Endothelial cell of coronary artery (primary cell): Measurements from ENCODE around the gene GALNT8. TPM values are rescaled to one million over a fixed set of nuclear protein-coding genes. Genes with fewer than 3 reads are reported as not detected.

Source experiments
- total RNA-seq: library from RNA; depleted of rRNA; stranded (reverse); fragments of >200 nt; gene quantifications from 2 replicates; pipeline ENCODE4 v1.2.3, GENCODE V29; 2014

GALNT8 gene
- total RNA-seq, result 0.56 and 0.63 TPM in 2 replicates

GRCh38 chr12:4719821-4720636, at the start of gene GALNT8:
GALNT8 (plus strand) TSS chr12:4720400; CDS start chr12:4720678, 278 bp downstream.

Other genes with a start within 250 kb of the GALNT8 start
- gene RAD51AP1, start 181.5 kb upstream of the GALNT8 start, total RNA-seq, result 4.6 and 11.6 TPM in 2 replicates
- 45.7 and 49.1 TPM in 2 replicates for gene DYRK4, start 158.2 kb upstream of the GALNT8 start, total RNA-seq
- gene AKAP3, start 71.3 kb upstream of the GALNT8 start, total RNA-seq, result 0.47 and 0.90 TPM in 2 replicates
- 49.6 and 67.9 TPM in 2 replicates for gene NDUFA9, start 71.3 kb upstream of the GALNT8 start, total RNA-seq
- not detected in 2 replicates for gene KCNA1, start 189.5 kb downstream of the GALNT8 start, total RNA-seq